Prostate gland (tissue), 2 donors: Measurements from ENCODE around the gene SCAP. TPM values are rescaled to one million over a fixed set of nuclear protein-coding genes. Genes with fewer than 3 reads are reported as not detected.

Experiments used
- DNase-seq: peaks from one replicate; pipeline ENCODE4 v3.0.0-alpha.2; 2019; ENCODE audit warnings: low spot score
- H3K27ac ChIP-seq, 2 donors: fragments of 200-600 bp; sonication (generic); 2 replicates each; pipeline ENCODE4 v1.5.1; 2017 to 2019
- H3K27me3 ChIP-seq: fragments of 200-600 bp; sonication (generic); replicated peaks from 2 replicates; pipeline ENCODE4 v1.5.1; 2019; ENCODE audit not compliant: insufficient read depth
- H3K36me3 ChIP-seq, 2 donors: fragments of 200-600 bp; sonication (generic); 1 replicate in 1 of 2; 2 replicates in 1 of 2; pipeline versions ENCODE4 v1.5.1 to v1.8.1; 2017 to 2019
- H3K4me1 ChIP-seq: fragments of 200-600 bp; sonication (generic); replicated peaks from 2 replicates; pipeline ENCODE4 v1.5.1; 2019
- H3K4me3 ChIP-seq, 2 donors: fragments of 200-600 bp; sonication (generic); 2 replicates each; pipeline ENCODE4 v1.5.1; 2017 to 2019
- H3K9me3 ChIP-seq: fragments of 200-600 bp; sonication (generic); 2 replicates; pipeline ENCODE4 v1.5.1; 2017
- CTCF ChIP-seq, 4 experiments: fragments of 200-600 bp in 2 of 4; fragments of 450-650 bp in 2 of 4; sonication (generic) in 2 of 4; IDR thresholded peaks; 1 replicate in 3 of 4; 2 replicates in 1 of 4; pipeline ENCODE4 v1.5.1; 2016 to 2019; ENCODE audit warnings: antibody characterized with exemption in 4 of 4, mild to moderate bottlenecking in 2 of 4, moderate library complexity in 2 of 4
- POLR2A ChIP-seq: fragments of 450-650 bp; IDR thresholded peaks from one replicate; pipeline ENCODE4 v1.6.1; 2016; ENCODE audit warnings: antibody characterized with exemption, mild to moderate bottlenecking
- POLR2AphosphoS5 ChIP-seq: sonication (generic); formaldehyde crosslinking; IDR thresholded peaks from one replicate; pipeline ENCODE4 v1.6.1; 2017; ENCODE audit warnings: antibody characterized with exemption
- WGBS: methylation state at CpG from one replicate; pipeline ENCODE4 v1.1.5; 2018; 5-methylcytosine and 5-hydroxymethylcytosine counted together
- intact Hi-C: fragments of 100-400 bp; cut with DNase I; formaldehyde crosslinking; loops from one replicate; pipeline ENCODE4 v1.14.2; 2022
- total RNA-seq, 2 donors: library from RNA; depleted of rRNA; stranded (reverse); fragments of >200 nt; gene quantifications; one replicate each; pipeline ENCODE4 v1.1.0, GENCODE V29; 2016

The SCAP gene
- total RNA-seq, 2 donors from 2014 or later = 71.5 to 230 TPM

GRCh38 chr3:47424434-47425382 lies 51.0 kb downstream of the SCAP start:
- intact Hi-C loops = no loop called here
- no peaks in the 10 kb centered on the region for H3K36me3 ChIP-seq
- no peaks in the 10 kb centered on the region for H3K9me3 ChIP-seq
- no peaks in the 10 kb centered on the region for H3K27me3 ChIP-seq
- peak overlapping the region in 1 of 2 donors; percentile 55 for H3K27ac ChIP-seq
- WGBS = 65% methylated on average over 15 of the region's 15 CpGs
- TF ChIP-seq CTCF (IDR thresholded peaks at IDR 0.05) = no peak
- no peak for TF ChIP-seq POLR2AphosphoS5
- TF ChIP-seq POLR2A = no peak
- no peak for DNase-seq
- H3K4me1 ChIP-seq = peaks cover 5% of the 10 kb centered on the region
- H3K4me3 ChIP-seq = no peak overlapping the region

- no peaks in the 10 kb centered on the region for H3K9me3 ChIP-seq
- intact Hi-C loops = no loop called here
- H3K4me3 ChIP-seq = no peak overlapping the region
- H3K27ac ChIP-seq = peak overlapping the region in 1 of 2 donors; percentile 55
- no peak for TF ChIP-seq POLR2AphosphoS5
- no peak for TF ChIP-seq POLR2A
- TF ChIP-seq CTCF (IDR thresholded peaks at IDR 0.05) = no peak
- WGBS = 86% methylated on average over 8 of the region's 8 CpGs
- H3K36me3 ChIP-seq = peaks cover 0 to 8% of the 10 kb centered on the region in 2 donors
- peaks cover 5% of the 10 kb centered on the region for H3K4me1 ChIP-seq
- H3K27me3 ChIP-seq = no peaks in the 10 kb centered on the region
- no peak for DNase-seq
These were observed 52.1 kb downstream of the SCAP start for GRCh38 chr3:47423548-47424145.

- Histone ChIP-seq H3K4me3 (no peak overlapping the region), H3K27ac (no peak overlapping the region), H3K27me3 (no peaks in the 10 kb centered on the region), H3K4me1 (peaks cover 5% of the 10 kb centered on the region), H3K36me3 (peaks cover 0 to 10% of the 10 kb centered on the region in 2 donors), H3K9me3 (no peaks in the 10 kb centered on the region)
- DNase-seq = no peak
- intact Hi-C loops = no loop called here
- no peak for TF ChIP-seq CTCF (IDR thresholded peaks at IDR 0.05)
- TF ChIP-seq POLR2AphosphoS5 = no peak
- TF ChIP-seq POLR2A = no peak
- 92% methylated on average over 9 of the region's 9 CpGs for WGBS
These were observed 53.0 kb downstream of the SCAP start for GRCh38 chr3:47422743-47423142.

GRCh38 chr3:47421741-47422649 lies 53.7 kb downstream of the SCAP start:
- peaks cover 0 to 10% of the 10 kb centered on the region in 2 donors for H3K36me3 ChIP-seq
- no peaks in the 10 kb centered on the region for H3K27me3 ChIP-seq
- DNase-seq = no peak
- peak in 1 of 4 experiments; percentile 19 for TF ChIP-seq CTCF (IDR thresholded peaks at IDR 0.05)
- TF ChIP-seq POLR2AphosphoS5 = no peak
- TF ChIP-seq POLR2A = no peak
- H3K4me3 ChIP-seq = no peak overlapping the region
- no peaks in the 10 kb centered on the region for H3K9me3 ChIP-seq
- peaks cover 5% of the 10 kb centered on the region for H3K4me1 ChIP-seq
- WGBS = 78% methylated on average over 13 of the region's 13 CpGs
- peak overlapping the region in 1 of 2 donors; percentile 61 for H3K27ac ChIP-seq
- intact Hi-C loops = loop anchor here (1.0 kb wide), 1 partner anchor 54 kb away; no protein-coding TSS in a partner anchor
